ENCODE data around the gene ENTPD8. TPM values are rescaled to one million over a fixed set of nuclear protein-coding genes. Genes with fewer than 3 reads are reported as not detected.

ENTPD8 gene
- total and polyA plus RNA-seq, 4 donors, result 0.08 to 0.45 (median 0.21) TPM

- ATAC-seq (ENCODE audit: insufficient read depth, low FRiP score), result no peak
- DNase-seq, result no peak
Observed at GRCh38 chr9:137476856-137477255, 35.7 kb upstream of the ENTPD8 start.

GRCh38 chr9:137475666-137476065 is 34.5 kb upstream of the ENTPD8 start:
- ATAC-seq (ENCODE audit: insufficient read depth, low FRiP score), result no peak
- Histone ChIP-seq H3K9ac (ENCODE audit: insufficient read depth in 1 of 2, low read length in 2 of 2) (no peak overlapping the region), H3K27ac (ENCODE audit: low read depth in 1 of 2, low read length in 1 of 2) (no peak overlapping the region), H3K9me3 (ENCODE audit: control insufficient read depth in 4 of 4, insufficient read depth in 3 of 4, low read length in 3 of 4) (peaks cover 0 to 11% (median 3%) of the 10 kb centered on the region in 4 donors), H3K4me1 (ENCODE audit: control insufficient read depth in 5 of 5, insufficient read depth in 5 of 5, low read length in 5 of 5) (peaks cover 0 to 3% (median 0%) of the 10 kb centered on the region in 5 donors), H3K4me3 (no peak overlapping the region), H3K36me3 (ENCODE audit: control insufficient read depth in 4 of 4, insufficient read depth in 4 of 4, low read length in 4 of 4) (no peaks in the 10 kb centered on the region), H3K27me3 (ENCODE audit: control insufficient read depth in 3 of 3, insufficient read depth in 3 of 3, low read length in 2 of 3) (no peaks in the 10 kb centered on the region)
- no peak for DNase-seq
- WGBS, 2 donors, result 82 to 92% methylated on average over 3 of the region's 3 CpGs
- TF ChIP-seq CTCF (IDR thresholded peaks at IDR 0.05; ENCODE audit: control extremely low read depth, extremely low read depth), result no peak

More at GRCh38 chr9:137476856-137477255, 35.7 kb upstream of the ENTPD8 start:
- Histone ChIP-seq H3K9ac (ENCODE audit: insufficient read depth in 1 of 2, low read length in 2 of 2) (no peak overlapping the region), H3K27me3 (ENCODE audit: control insufficient read depth in 3 of 3, insufficient read depth in 3 of 3, low read length in 2 of 3) (no peaks in the 10 kb centered on the region), H3K4me3 (no peak overlapping the region), H3K4me1 (ENCODE audit: control insufficient read depth in 5 of 5, insufficient read depth in 5 of 5, low read length in 5 of 5) (peaks cover 0 to 3% (median 0%) of the 10 kb centered on the region in 5 donors), H3K36me3 (ENCODE audit: control insufficient read depth in 4 of 4, insufficient read depth in 4 of 4, low read length in 4 of 4) (no peaks in the 10 kb centered on the region), H3K27ac (ENCODE audit: low read depth in 1 of 2, low read length in 1 of 2) (no peak overlapping the region), H3K9me3 (ENCODE audit: control insufficient read depth in 4 of 4, insufficient read depth in 3 of 4, low read length in 3 of 4) (peaks cover 0 to 11% (median 3%) of the 10 kb centered on the region in 4 donors)
- WGBS, 2 donors, result 89 to 94% methylated on average over 11 of the region's 11 CpGs
- TF ChIP-seq CTCF (IDR thresholded peaks at IDR 0.05; ENCODE audit: control extremely low read depth, extremely low read depth), result no peak

GRCh38 chr9:137474271-137474670 is 33.1 kb upstream of the ENTPD8 start:
- no peak for ATAC-seq (ENCODE audit: insufficient read depth, low FRiP score)
- no peak for TF ChIP-seq CTCF (IDR thresholded peaks at IDR 0.05; ENCODE audit: control extremely low read depth, extremely low read depth)
- no peaks in the 10 kb centered on the region for H3K36me3 ChIP-seq (ENCODE audit: control insufficient read depth in 4 of 4, insufficient read depth in 4 of 4, low read length in 4 of 4)
- H3K9ac ChIP-seq (ENCODE audit: insufficient read depth in 1 of 2, low read length in 2 of 2), result no peak overlapping the region
- H3K4me3 ChIP-seq, result no peak overlapping the region
- peaks cover 0 to 11% (median 3%) of the 10 kb centered on the region in 4 donors for H3K9me3 ChIP-seq (ENCODE audit: control insufficient read depth in 4 of 4, insufficient read depth in 3 of 4, low read length in 3 of 4)
- WGBS, 2 donors, result 95 to 98% methylated on average over 18 of the region's 18 CpGs
- H3K4me1 ChIP-seq (ENCODE audit: control insufficient read depth in 5 of 5, insufficient read depth in 5 of 5, low read length in 5 of 5), result peaks cover 0 to 3% (median 0%) of the 10 kb centered on the region in 5 donors
- H3K27me3 ChIP-seq (ENCODE audit: control insufficient read depth in 3 of 3, insufficient read depth in 3 of 3, low read length in 2 of 3), result no peaks in the 10 kb centered on the region
- DNase-seq, result no peak
- H3K27ac ChIP-seq (ENCODE audit: low read depth in 1 of 2, low read length in 1 of 2), result no peak overlapping the region

GRCh38 chr9:137470785-137471184 is 29.6 kb upstream of the ENTPD8 start:
- WGBS, 2 donors, result 24 to 48% methylated on average over 7 of the region's 7 CpGs
- H3K4me1 ChIP-seq (ENCODE audit: control insufficient read depth in 5 of 5, insufficient read depth in 5 of 5, low read length in 5 of 5), result no peaks in the 10 kb centered on the region
- no peak overlapping the region for H3K4me3 ChIP-seq
- ATAC-seq (ENCODE audit: insufficient read depth, low FRiP score) (no peak), DNase-seq (no peak)
- no peaks in the 10 kb centered on the region for H3K27me3 ChIP-seq (ENCODE audit: control insufficient read depth in 3 of 3, insufficient read depth in 3 of 3, low read length in 2 of 3)
- H3K9ac ChIP-seq (ENCODE audit: insufficient read depth in 1 of 2, low read length in 2 of 2), result no peak overlapping the region
- H3K36me3 ChIP-seq (ENCODE audit: control insufficient read depth in 4 of 4, insufficient read depth in 4 of 4, low read length in 4 of 4), result no peaks in the 10 kb centered on the region
- H3K9me3 ChIP-seq (ENCODE audit: control insufficient read depth in 4 of 4, insufficient read depth in 3 of 4, low read length in 3 of 4), result peaks cover 0 to 5% (median 1%) of the 10 kb centered on the region in 4 donors
- TF ChIP-seq CTCF (IDR thresholded peaks at IDR 0.05; ENCODE audit: control extremely low read depth, extremely low read depth), result no peak
- H3K27ac ChIP-seq (ENCODE audit: low read depth in 1 of 2, low read length in 1 of 2), result no peak overlapping the region

Data from lung (tissue), 12 donors.